A549 (cell line): ENCODE measurements around the gene LASP1NB.
A peak's percentile ranks its signal among the peaks of the same experiment; 100 is the strongest.

Experiments
- ATAC-seq, 2 experiments: fragments of 200-7000 bp in 1 of 2; fragments of >200 bp in 1 of 2; cut with Nextera tagmentation in 1 of 2; cut with Tn5 transposase in 1 of 2; 3 replicates each; pipeline versions ENCODE4 v1.8.0 to v1.9.1; 2018 to 2020; ENCODE audit warnings: mild to moderate bottlenecking in 1 of 2, moderate library complexity in 1 of 2
- CTCF ChIA-PET: fragments of 300-600 bp; sonication (Branson Sonifier 250); formaldehyde crosslinking; extraction: SDS; loops from one replicate; lab custom pipeline; 2021; ENCODE audit warnings: antibody characterized with exemption, inconsistent platforms; lab: Yijun Ruan, JAX
- POLR2A ChIA-PET: fragments of 350-600 bp; formaldehyde crosslinking; extraction: SDS; loops from one replicate; lab custom pipeline; 2021; ENCODE audit warnings: antibody characterized with exemption, inconsistent platforms; lab: Yijun Ruan, JAX
- DNase-seq, 2 experiments: peaks; one replicate each; pipeline versions ENCODE4 v3.0.0 to v3.0.0-alpha.2; 2011 to 2016; ENCODE audit warnings: low read depth in 1 of 2, low spot score in 1 of 2
- FAIRE-seq: peaks from 2 replicates; lab custom pipeline; 2011; peaks lifted over from hg19 to GRCh38; lab: Jason Lieb, UNC
- H3K27ac ChIP-seq, 2 experiments: fragments of >200 bp; sonication (Bioruptor Twin); formaldehyde crosslinking; 3 replicates each; pipeline ENCODE4 v1.5.1; 2016 to 2017
- H3K4me1 ChIP-seq: fragments of >200 bp; sonication (Bioruptor Twin); formaldehyde crosslinking; 3 replicates; pipeline ENCODE4 v1.6.1; 2016
- H3K4me2 ChIP-seq: fragments of >200 bp; sonication (Bioruptor Twin); formaldehyde crosslinking; 3 replicates; pipeline ENCODE4 v1.6.1; 2016
- H3K4me3 ChIP-seq: fragments of >200 bp; sonication (Bioruptor Twin); formaldehyde crosslinking; 3 replicates; pipeline ENCODE4 v1.5.1; 2016
- H3K9me3 ChIP-seq: fragments of >200 bp; sonication (Bioruptor Twin); formaldehyde crosslinking; 3 replicates; pipeline ENCODE4 v1.6.1; 2016
- BHLHE40 ChIP-seq: IDR thresholded peaks from 2 replicates; pipeline ENCODE4 v1.6.1; 2012; ENCODE audit warnings: low read depth, low read length, inconsistent platforms
- CBX8 ChIP-seq: fragments of 200-600 bp; sonication (generic); IDR thresholded peaks from 2 replicates; pipeline ENCODE4 v1.6.1; 2016
- CHD4 ChIP-seq: fragments of 200-600 bp; sonication (generic); IDR thresholded peaks from 2 replicates; pipeline ENCODE4 v1.6.1; 2016; ENCODE audit warnings: antibody characterized with exemption, mild to moderate bottlenecking, borderline replicate concordance
- E2F6 ChIP-seq: IDR thresholded peaks from 2 replicates; pipeline ENCODE4 v1.6.1; 2012; ENCODE audit warnings: low read depth, borderline replicate concordance
- EHF ChIP-seq: fragments of 250-450 bp; sonication (Bioruptor Pico); IDR thresholded peaks from 2 replicates; pipeline ENCODE4 v1.5.0; 2020; ENCODE audit warnings: mild to moderate bottlenecking
- FOSB ChIP-seq: fragments of 250-450 bp; sonication (Bioruptor Pico); IDR thresholded peaks from 2 replicates; pipeline ENCODE4 v1.5.0; 2020; ENCODE audit warnings: mild to moderate bottlenecking, moderate library complexity
- GATA3 ChIP-seq: IDR thresholded peaks from 2 replicates; pipeline ENCODE4 v1.6.1; 2012; ENCODE audit warnings: borderline replicate concordance
- HDAC2 ChIP-seq: fragments of 200-600 bp; sonication (generic); IDR thresholded peaks from 2 replicates; pipeline ENCODE4 v1.6.1; 2016
- HOXB13 ChIP-seq: fragments of 250-450 bp; sonication (Bioruptor Pico); IDR thresholded peaks from 2 replicates; pipeline ENCODE4 v1.5.0; 2020; ENCODE audit warnings: low read depth, mild to moderate bottlenecking, moderate library complexity
- NR3C1 ChIP-seq: fragments of >200 bp; sonication (Bioruptor Twin); formaldehyde crosslinking; IDR thresholded peaks from 3 replicates; pipeline ENCODE4 v1.6.1; 2017
- RAD21 ChIP-seq, 2 experiments: fragments of >200 bp in 1 of 2; sonication (Bioruptor Twin) in 1 of 2; formaldehyde crosslinking in 1 of 2; IDR thresholded peaks in 1 of 2; conservative IDR thresholded peaks in 1 of 2; 2 replicates in 1 of 2; 3 replicates in 1 of 2; pipeline ENCODE4 v1.6.1; 2012 to 2018; ENCODE audit warnings: inconsistent platforms in 1 of 2
- SMC3 ChIP-seq: fragments of >200 bp; sonication (Bioruptor Twin); formaldehyde crosslinking; IDR thresholded peaks from 3 replicates; pipeline ENCODE4 v1.6.1; 2018; ENCODE audit warnings: inconsistent platforms
- TFCP2L1 ChIP-seq: fragments of 250-450 bp; sonication (Bioruptor Pico); IDR thresholded peaks from 2 replicates; pipeline ENCODE4 v1.5.0; 2021; ENCODE audit warnings: mild to moderate bottlenecking
- ZC3H11A ChIP-seq: fragments of 450-650 bp; IDR thresholded peaks from 2 replicates; pipeline ENCODE4 v1.6.1; 2014; ENCODE audit warnings: antibody characterized with exemption, mild to moderate bottlenecking
- ZFP36 ChIP-seq: fragments of 450-650 bp; IDR thresholded peaks from 2 replicates; pipeline ENCODE4 v1.6.1; 2014; ENCODE audit warnings: borderline replicate concordance; ENCODE audit not compliant: partially characterized antibody
- ZNF302 ChIP-seq: fragments of 250-450 bp; sonication (Bioruptor Pico); IDR thresholded peaks from 2 replicates; pipeline ENCODE4 v1.9.0; 2021; ENCODE audit warnings: inconsistent platforms, mild to moderate bottlenecking, moderate library complexity
- ZSCAN20 ChIP-seq: fragments of 250-450 bp; sonication (Bioruptor Pico); IDR thresholded peaks from 2 replicates; pipeline ENCODE4 v1.8.0; 2022; ENCODE audit warnings: mild to moderate bottlenecking, moderate library complexity
- WGBS: methylation state at CpG from one replicate; pipeline ENCODE4 v1.1.6; 2017; ENCODE audit errors: missing lambda C conversion rate; 5-methylcytosine and 5-hydroxymethylcytosine counted together
- TF ChIP-seq, protein P1 (sequence below): IDR thresholded peaks from 2 replicates; pipeline ENCODE4 v1.6.1; 2012
- TF ChIP-seq, protein P2 (sequence below): fragments of >200 bp; sonication (Bioruptor Twin); formaldehyde crosslinking; IDR thresholded peaks from 3 replicates; pipeline ENCODE4 v1.6.1; 2016
- TF ChIP-seq, protein P3 (sequence below): fragments of 250-450 bp; sonication (Bioruptor Pico); IDR thresholded peaks from 2 replicates; pipeline ENCODE4 v1.5.0; 2020; ENCODE audit warnings: low read depth, mild to moderate bottlenecking, moderate library complexity

LASP1NB gene

DNA sequence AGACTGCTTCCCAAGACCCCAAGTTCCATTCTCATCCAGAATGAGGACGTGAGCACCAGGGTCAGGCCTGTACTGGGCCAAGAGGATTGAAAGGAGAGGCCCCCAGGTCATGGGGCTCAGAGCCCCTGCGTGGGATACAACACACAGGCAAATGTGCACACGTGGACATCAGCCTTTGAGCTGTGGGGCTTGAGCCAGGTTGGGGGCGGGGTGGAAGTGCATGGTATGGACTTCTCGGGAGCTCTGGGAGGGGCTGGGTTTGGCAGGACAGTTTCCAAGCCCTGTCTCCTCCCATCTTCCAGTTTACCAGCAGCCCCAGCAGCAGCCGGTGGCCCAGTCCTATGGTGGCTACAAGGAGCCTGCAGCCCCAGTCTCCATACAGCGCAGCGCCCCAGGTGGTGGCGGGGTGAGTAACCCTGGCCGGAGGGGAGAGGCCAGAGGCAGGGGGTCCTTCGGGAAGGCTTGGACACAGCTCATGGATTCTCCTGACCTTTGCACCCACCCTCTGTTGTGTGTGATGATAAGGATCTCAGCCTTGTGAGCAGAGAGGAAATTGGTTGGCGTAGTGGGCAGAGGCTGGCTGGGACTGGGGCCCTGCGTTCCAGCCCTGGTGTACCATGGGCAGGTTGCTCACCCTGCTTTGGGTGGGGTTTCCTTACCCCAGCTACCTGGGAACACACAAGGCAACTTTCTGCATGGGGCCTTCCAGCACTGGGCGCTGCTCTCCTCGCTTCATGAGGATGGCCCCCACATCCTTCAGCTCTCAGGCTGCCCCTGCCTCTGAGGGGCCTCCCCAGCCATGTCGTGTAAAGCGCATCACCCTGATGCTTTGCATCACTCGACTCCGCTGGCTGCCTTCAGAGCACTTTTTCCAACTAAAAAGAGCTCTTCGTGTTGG, 10.4 kb upstream of the LASP1NB start:
- TF ChIP-seq, protein P1, sequence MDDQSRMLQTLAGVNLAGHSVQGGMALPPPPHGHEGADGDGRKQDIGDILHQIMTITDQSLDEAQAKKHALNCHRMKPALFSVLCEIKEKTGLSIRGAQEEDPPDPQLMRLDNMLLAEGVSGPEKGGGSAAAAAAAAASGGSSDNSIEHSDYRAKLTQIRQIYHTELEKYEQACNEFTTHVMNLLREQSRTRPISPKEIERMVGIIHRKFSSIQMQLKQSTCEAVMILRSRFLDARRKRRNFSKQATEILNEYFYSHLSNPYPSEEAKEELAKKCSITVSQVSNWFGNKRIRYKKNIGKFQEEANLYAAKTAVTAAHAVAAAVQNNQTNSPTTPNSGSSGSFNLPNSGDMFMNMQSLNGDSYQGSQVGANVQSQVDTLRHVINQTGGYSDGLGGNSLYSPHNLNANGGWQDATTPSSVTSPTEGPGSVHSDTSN: no peak
- TF ChIP-seq GATA3: peak; percentile 30; the same call in 1 of the 2 replicates
- DNase-seq: peak in 1 of 2 experiments; percentile 51
- peak overlapping the region in 1 of 2 experiments; percentile 48; a peak in 2 of 6 replicates for H3K27ac ChIP-seq
- FAIRE-seq: no peak
- H3K4me2 ChIP-seq: no peak overlapping the region
- H3K4me3 ChIP-seq: no peak overlapping the region
- ChIA-PET POLR2A (no interaction called here), CTCF (interaction anchor here (0.8 to 11.8 kb wide), 8 partner anchors 8 to 238 kb away, joined by 3 to 90 read pairs (median 4); partner anchors contain the start of gene LASP1)
- peaks cover 34% of the 10 kb centered on the region for H3K4me1 ChIP-seq
- no peaks in the 10 kb centered on the region for H3K9me3 ChIP-seq
- WGBS: 84% methylated on average over 20 of the region's 20 CpGs
- ATAC-seq: peak; percentile 21 to 58; a peak in 4 of 6 replicates

DNA sequence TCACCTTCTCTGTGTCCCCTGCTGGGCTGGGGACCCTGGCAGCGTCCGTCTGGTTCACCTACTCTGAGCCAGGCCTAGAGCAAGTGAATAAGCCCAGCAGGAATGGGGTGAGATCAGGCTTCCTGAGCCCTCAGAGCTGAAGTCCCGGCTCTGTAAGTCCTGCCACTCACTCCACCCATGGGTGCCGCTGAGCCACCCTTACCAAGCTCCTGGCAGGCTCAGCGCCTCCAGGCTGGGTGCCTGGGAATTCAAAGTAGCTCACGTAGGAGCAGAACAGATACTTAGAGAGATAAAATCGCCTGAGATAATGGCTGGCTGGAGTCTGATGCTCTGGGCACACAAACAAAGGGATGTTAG, 9.8 kb upstream of the LASP1NB start:
- Histone ChIP-seq H3K4me1 (peaks cover 34% of the 10 kb centered on the region), H3K9me3 (no peaks in the 10 kb centered on the region), H3K4me2 (no peak overlapping the region), H3K4me3 (no peak overlapping the region), H3K27ac (peak overlapping the region in 1 of 2 experiments; percentile 48; a peak in 1 of 6 replicates)
- no peak for TF ChIP-seq ZSCAN20 (CRISPR knock-in tag)
- TF ChIP-seq CHD4: no peak
- TF ChIP-seq TFCP2L1 (CRISPR knock-in tag): no peak
- CTCF ChIA-PET: interaction anchor here (0.8 to 11.8 kb wide), 7 partner anchors 8 to 259 kb away, joined by 3 to 90 read pairs (median 4); partner anchors contain the start of gene LASP1
- 94% methylated on average over 7 of the region's 7 CpGs for WGBS
- POLR2A ChIA-PET: no interaction called here
- ATAC-seq (no peak), DNase-seq (no peak), FAIRE-seq (no peak)

- CTCF ChIA-PET: interaction anchor here (0.6 to 11.8 kb wide), 10 partner anchors 8 to 236 kb away, joined by 3 to 90 read pairs (median 4); partner anchors contain the start of gene LASP1
- Histone ChIP-seq H3K4me2 (no peak overlapping the region), H3K27ac (no peak overlapping the region)
- WGBS: 88% methylated on average over 8 of the region's 8 CpGs
- FAIRE-seq: no peak
- ATAC-seq: no peak
- no peak for DNase-seq
- no peak for TF ChIP-seq HOXB13 (CRISPR knock-in tag)
- no peak for TF ChIP-seq ZNF302 (CRISPR knock-in tag)
- TF ChIP-seq BHLHE40: no peak
- TF ChIP-seq RAD21 (conservative IDR thresholded peaks at IDR 0.05 in 1 of 2, IDR thresholded peaks at IDR 0.05 in 1 of 2): no peak
- no peak for TF ChIP-seq FOSB (CRISPR knock-in tag)
- no peak for TF ChIP-seq ZSCAN20 (CRISPR knock-in tag)
- TF ChIP-seq GATA3: no peak
- TF ChIP-seq, protein P2, sequence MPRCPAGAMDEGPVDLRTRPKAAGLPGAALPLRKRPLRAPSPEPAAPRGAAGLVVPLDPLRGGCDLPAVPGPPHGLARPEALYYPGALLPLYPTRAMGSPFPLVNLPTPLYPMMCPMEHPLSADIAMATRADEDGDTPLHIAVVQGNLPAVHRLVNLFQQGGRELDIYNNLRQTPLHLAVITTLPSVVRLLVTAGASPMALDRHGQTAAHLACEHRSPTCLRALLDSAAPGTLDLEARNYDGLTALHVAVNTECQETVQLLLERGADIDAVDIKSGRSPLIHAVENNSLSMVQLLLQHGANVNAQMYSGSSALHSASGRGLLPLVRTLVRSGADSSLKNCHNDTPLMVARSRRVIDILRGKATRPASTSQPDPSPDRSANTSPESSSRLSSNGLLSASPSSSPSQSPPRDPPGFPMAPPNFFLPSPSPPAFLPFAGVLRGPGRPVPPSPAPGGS: no peak
- TF ChIP-seq, protein P3, sequence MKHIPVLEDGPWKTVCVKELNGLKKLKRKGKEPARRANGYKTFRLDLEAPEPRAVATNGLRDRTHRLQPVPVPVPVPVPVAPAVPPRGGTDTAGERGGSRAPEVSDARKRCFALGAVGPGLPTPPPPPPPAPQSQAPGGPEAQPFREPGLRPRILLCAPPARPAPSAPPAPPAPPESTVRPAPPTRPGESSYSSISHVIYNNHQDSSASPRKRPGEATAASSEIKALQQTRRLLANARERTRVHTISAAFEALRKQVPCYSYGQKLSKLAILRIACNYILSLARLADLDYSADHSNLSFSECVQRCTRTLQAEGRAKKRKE: no peak
- no peak for TF ChIP-seq ZFP36
- no peak for TF ChIP-seq NR3C1
- no peak for TF ChIP-seq SMC3
- TF ChIP-seq EHF (CRISPR knock-in tag): no peak
- no peak for TF ChIP-seq HDAC2
- no peak for TF ChIP-seq CBX8
- TF ChIP-seq E2F6: no peak
- TF ChIP-seq, protein P1: no peak
- no peak for TF ChIP-seq ZC3H11A
- TF ChIP-seq, all 56 proteins: peak for 0
- no peak overlapping the region for H3K4me3 ChIP-seq
- peaks cover 25% of the 10 kb centered on the region for H3K4me1 ChIP-seq
- no peaks in the 10 kb centered on the region for H3K9me3 ChIP-seq
- POLR2A ChIA-PET: no interaction called here
These were observed 8.6 kb upstream of the LASP1NB start for GRCh38 chr17:38916771-38917170.
